AG04450 (cell line): ENCODE results near the gene PEX14. TPM values are rescaled to one million over a fixed set of nuclear protein-coding genes. Genes with fewer than 3 reads are reported as not detected.

Experiments
- CTCF ChIA-PET: fragments of 300-600, 350-600 bp; formaldehyde crosslinking; extraction: SDS; loops from one replicate; lab custom pipeline; 2022; ENCODE audit warnings: antibody characterized with exemption, inconsistent platforms; lab: Charles Lee
- POLR2A ChIA-PET: fragments of 350-600 bp; formaldehyde crosslinking; extraction: SDS; loops from one replicate; lab custom pipeline; 2021; ENCODE audit warnings: antibody characterized with exemption, inconsistent platforms; lab: Yijun Ruan, JAX
- DNase-seq: peaks from one replicate; pipeline ENCODE4 v3.0.0-alpha.2; 2011; ENCODE audit warnings: low read depth, low spot score
- H3K27ac ChIP-seq: one replicate; pipeline ENCODE4 v1.5.1; 2012; ENCODE audit warnings: low read depth, low read length, control low read depth
- H3K27me3 ChIP-seq: one replicate; pipeline ENCODE4 v1.6.0; 2012; ENCODE audit warnings: low read length; ENCODE audit not compliant: control insufficient read depth, insufficient read depth
- H3K4me3 ChIP-seq: 2 replicates; pipeline ENCODE4 v1.5.1; 2011; ENCODE audit warnings: mild to moderate bottlenecking, low read depth, low read length, control low read depth
- H3K9me3 ChIP-seq: 2 replicates; pipeline ENCODE4 v1.5.1; 2012; ENCODE audit warnings: low read length; ENCODE audit not compliant: control insufficient read depth, insufficient read depth
- CTCF ChIP-seq: IDR thresholded peaks from 2 replicates; pipeline ENCODE4 v1.5.1; 2011; ENCODE audit warnings: low read depth, low read length, control low read depth, inconsistent platforms
- polyA plus RNA-seq: library from polyadenylated mRNA; depleted of rRNA; stranded (reverse); fragments of >200 nt; gene quantifications from 2 replicates; pipeline ENCODE4 v1.2.3, GENCODE V29; 2011

The PEX14 gene
- polyA plus RNA-seq, 1 experiment: 6.6 TPM

- H3K27me3 ChIP-seq: no peaks in the 10 kb centered on the region
- H3K4me3 ChIP-seq: no peak overlapping the region
- POLR2A ChIA-PET: no interaction called here
- no peak overlapping the region for H3K27ac ChIP-seq
- no peaks in the 10 kb centered on the region; the same call in 1 of the 2 replicates for H3K9me3 ChIP-seq
- CTCF ChIA-PET: interaction anchor here (0.9 to 3.9 kb wide), 2 partner anchors 60 to 73 kb away, joined by 3 to 21 read pairs; no protein-coding TSS in a partner anchor
- TF ChIP-seq CTCF: no peak
- DNase-seq: no peak
Measured at GRCh38 chr1:10434590-10434989, 40.2 kb upstream of the PEX14 start.

- Histone ChIP-seq H3K27ac (no peak overlapping the region), H3K4me3 (no peak overlapping the region), H3K9me3 (no peaks in the 10 kb centered on the region), H3K27me3 (no peaks in the 10 kb centered on the region)
- no peak for DNase-seq
- POLR2A ChIA-PET: interaction anchor here (0.6 kb wide), 1 partner anchor 600 kb away, joined by 3 read pairs; no protein-coding TSS in a partner anchor
- no peak for TF ChIP-seq CTCF
- CTCF ChIA-PET: interaction anchor here (1.5 to 3.4 kb wide), 2 partner anchors 57 to 60 kb away, joined by 5 to 21 read pairs; no protein-coding TSS in a partner anchor
Measured at GRCh38 chr1:10437052-10437451, 37.7 kb upstream of the PEX14 start.

- no peak for TF ChIP-seq CTCF
- no peak for DNase-seq
- H3K27me3 ChIP-seq: no peaks in the 10 kb centered on the region
- H3K4me3 ChIP-seq: no peak overlapping the region
- POLR2A ChIA-PET: no interaction called here
- no peaks in the 10 kb centered on the region for H3K9me3 ChIP-seq
- CTCF ChIA-PET: interaction anchor here (0.6 to 3.4 kb wide), 3 partner anchors 8 to 62 kb away, joined by 3 to 21 read pairs (median 5); no protein-coding TSS in a partner anchor
- H3K27ac ChIP-seq: no peak overlapping the region
Measured at GRCh38 chr1:10438677-10439163, 36.0 kb upstream of the PEX14 start.

GRCh38 chr1:10440305-10440704, 34.4 kb upstream of the PEX14 start:
- no peaks in the 10 kb centered on the region for H3K27me3 ChIP-seq
- CTCF ChIA-PET: no interaction called here
- DNase-seq: no peak
- no peak overlapping the region for H3K27ac ChIP-seq
- POLR2A ChIA-PET: no interaction called here
- no peak overlapping the region for H3K4me3 ChIP-seq
- H3K9me3 ChIP-seq: no peaks in the 10 kb centered on the region
- TF ChIP-seq CTCF: no peak

GRCh38 chr1:10440794-10441193, 34.0 kb upstream of the PEX14 start:
- no peaks in the 10 kb centered on the region for H3K27me3 ChIP-seq
- ChIA-PET POLR2A (no interaction called here), CTCF (no interaction called here)
- no peaks in the 10 kb centered on the region for H3K9me3 ChIP-seq
- no peak overlapping the region for H3K27ac ChIP-seq
- DNase-seq: no peak
- no peak overlapping the region for H3K4me3 ChIP-seq
- TF ChIP-seq CTCF: no peak
